T-helper 17 cell (primary cell): ENCODE results near the gene LGR4. TPM values are rescaled to one million over a fixed set of nuclear protein-coding genes. Genes with fewer than 3 reads are reported as not detected.

Source experiments
- ATAC-seq: fragments of 150-1000 bp; cut with Tn5 transposase; 2 replicates; pipeline ENCODE4 v1.10.0; 2021; ENCODE audit warnings: mild to moderate bottlenecking, moderate library complexity
- DNase-seq, 3 donors: peaks; one replicate each; pipeline versions ENCODE4 v3.0.0 to v3.0.0-alpha.2; 2020 to 2021
- H3K9me3 ChIP-seq: one replicate; pipeline ENCODE4 v1.7.0; 2013; ENCODE audit warnings: low read length, mild to moderate bottlenecking; ENCODE audit not compliant: control insufficient read depth, poor library complexity, severe bottlenecking
- H3K27ac Mint-ChIP-seq: one replicate; pipeline ENCODE4 v1.8.0; 2022; ENCODE audit warnings: mild to moderate bottlenecking, moderate library complexity, mixed read lengths
- H3K27me3 Mint-ChIP-seq: one replicate; pipeline ENCODE4 v1.8.0; 2022; ENCODE audit warnings: mixed read lengths
- H3K36me3 Mint-ChIP-seq: one replicate; pipeline ENCODE4 v1.8.0; 2022; ENCODE audit warnings: low read depth, mixed read lengths
- H3K4me1 Mint-ChIP-seq: one replicate; pipeline ENCODE4 v1.8.0; 2022; ENCODE audit warnings: mild to moderate bottlenecking, mixed read lengths
- H3K4me3 Mint-ChIP-seq: one replicate; pipeline ENCODE4 v1.8.0; 2022; ENCODE audit warnings: mild to moderate bottlenecking, moderate library complexity, mixed read lengths
- total RNA-seq, 4 donors: library from RNA in 2 of 4; stranded (reverse) in 2 of 4; gene quantifications; one replicate each; pipeline ENCODE4 v1.2.3 and lab custom pipeline; 2022 to 2026

LGR4 gene
- total RNA-seq, 2 donors from 2014 or later: 0.39 to 0.94 TPM

DNA sequence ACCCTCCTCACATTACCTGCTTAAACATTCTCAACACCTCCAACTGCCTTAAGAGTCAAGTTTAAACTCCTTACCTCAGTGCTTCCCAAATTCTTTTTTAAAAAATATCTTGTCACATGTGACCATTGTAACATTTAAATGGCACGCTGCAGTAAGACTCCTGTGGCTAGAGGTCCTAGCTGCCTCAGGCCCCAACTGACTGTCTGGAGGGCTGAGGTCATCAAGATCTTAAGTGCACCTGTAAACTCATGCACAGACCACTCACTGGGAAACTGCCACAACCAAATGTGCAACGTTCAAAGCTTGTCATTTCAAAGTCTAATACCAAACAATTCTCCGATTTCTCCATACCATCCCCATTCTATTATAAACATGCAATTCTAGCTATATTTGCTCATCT lies 93.1 kb downstream of the LGR4 start:
- H3K36me3 Mint-ChIP-seq: peaks cover 4% of the 10 kb centered on the region
- H3K4me1 Mint-ChIP-seq: peaks cover 2% of the 10 kb centered on the region
- H3K27me3 Mint-ChIP-seq: peaks cover 17% of the 10 kb centered on the region
- no peak overlapping the region for H3K4me3 Mint-ChIP-seq
- no peak for ATAC-seq
- no peak overlapping the region for H3K27ac Mint-ChIP-seq
- no peak for DNase-seq
- no peaks in the 10 kb centered on the region for H3K9me3 ChIP-seq

- Mint-ChIP-seq H3K4me1 (no peaks in the 10 kb centered on the region), H3K4me3 (no peak overlapping the region), H3K36me3 (peaks cover 4% of the 10 kb centered on the region), H3K27me3 (peaks cover 17% of the 10 kb centered on the region), H3K27ac (no peak overlapping the region)
- DNase-seq (no peak), ATAC-seq (no peak)
- H3K9me3 ChIP-seq: no peaks in the 10 kb centered on the region
Observed at GRCh38 chr11:27375370-27375769, 97.2 kb downstream of the LGR4 start.

GRCh38 chr11:27373856-27374602 lies 98.6 kb downstream of the LGR4 start:
- no peaks in the 10 kb centered on the region for H3K9me3 ChIP-seq
- DNase-seq (no peak), ATAC-seq (no peak)
- H3K4me3 Mint-ChIP-seq: no peak overlapping the region
- H3K36me3 Mint-ChIP-seq: no peaks in the 10 kb centered on the region
- peaks cover 6% of the 10 kb centered on the region for H3K27me3 Mint-ChIP-seq
- no peaks in the 10 kb centered on the region for H3K4me1 Mint-ChIP-seq
- H3K27ac Mint-ChIP-seq: no peak overlapping the region

DNA sequence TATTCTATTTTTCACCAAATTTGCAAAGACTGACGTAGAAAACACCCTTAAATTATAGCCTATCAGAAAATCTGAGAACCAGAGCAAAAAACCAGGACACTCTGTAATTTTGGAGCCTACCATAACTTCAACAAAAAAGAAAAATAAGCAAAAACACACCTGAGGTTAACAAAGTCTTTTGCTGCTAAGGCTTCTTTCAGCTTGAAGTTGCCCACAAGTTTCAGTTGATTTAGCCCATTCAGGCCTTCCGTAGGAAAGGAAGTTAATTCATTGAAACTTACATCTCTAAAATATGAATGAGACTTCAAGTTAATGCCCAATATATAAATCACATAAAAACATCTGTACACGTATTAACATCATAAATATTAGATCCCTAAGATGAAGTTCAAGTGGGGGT lies 99.2 kb downstream of the LGR4 start:
- no peaks in the 10 kb centered on the region for H3K9me3 ChIP-seq
- no peaks in the 10 kb centered on the region for H3K4me1 Mint-ChIP-seq
- H3K27ac Mint-ChIP-seq: no peak overlapping the region
- H3K4me3 Mint-ChIP-seq: no peak overlapping the region
- ATAC-seq (no peak), DNase-seq (no peak)
- no peaks in the 10 kb centered on the region for H3K36me3 Mint-ChIP-seq
- H3K27me3 Mint-ChIP-seq: peaks cover 5% of the 10 kb centered on the region

- Mint-ChIP-seq H3K36me3 (no peaks in the 10 kb centered on the region), H3K4me1 (no peaks in the 10 kb centered on the region), H3K4me3 (no peak overlapping the region), H3K27ac (no peak overlapping the region), H3K27me3 (peaks cover 5% of the 10 kb centered on the region)
- DNase-seq (no peak), ATAC-seq (no peak)
- no peaks in the 10 kb centered on the region for H3K9me3 ChIP-seq
Observed at GRCh38 chr11:27372164-27372563, 100.4 kb downstream of the LGR4 start.

GRCh38 chr11:27371489-27371888 lies 101.1 kb downstream of the LGR4 start:
- Mint-ChIP-seq H3K36me3 (no peaks in the 10 kb centered on the region), H3K4me3 (no peak overlapping the region), H3K27me3 (peaks cover 5% of the 10 kb centered on the region), H3K27ac (no peak overlapping the region), H3K4me1 (no peaks in the 10 kb centered on the region)
- no peak for ATAC-seq
- DNase-seq: no peak
- no peaks in the 10 kb centered on the region for H3K9me3 ChIP-seq

GRCh38 chr11:27370374-27370773 lies 102.2 kb downstream of the LGR4 start:
- H3K9me3 ChIP-seq: no peaks in the 10 kb centered on the region
- Mint-ChIP-seq H3K4me1 (no peaks in the 10 kb centered on the region), H3K4me3 (no peak overlapping the region), H3K27ac (no peak overlapping the region), H3K27me3 (peaks cover 5% of the 10 kb centered on the region), H3K36me3 (no peaks in the 10 kb centered on the region)
- DNase-seq: no peak
- no peak for ATAC-seq

GRCh38 chr11:27367881-27368280 lies 104.7 kb downstream of the LGR4 start:
- Mint-ChIP-seq H3K4me3 (no peak overlapping the region), H3K27me3 (peaks cover 5% of the 10 kb centered on the region), H3K27ac (no peak overlapping the region), H3K4me1 (peaks cover 7% of the 10 kb centered on the region), H3K36me3 (no peaks in the 10 kb centered on the region)
- DNase-seq (no peak), ATAC-seq (no peak)
- H3K9me3 ChIP-seq: no peaks in the 10 kb centered on the region

- Mint-ChIP-seq H3K4me3 (peak overlapping the region; percentile 92), H3K27ac (peak overlapping the region; percentile 95), H3K27me3 (peaks cover 5% of the 10 kb centered on the region), H3K4me1 (peaks cover 21% of the 10 kb centered on the region), H3K36me3 (peaks cover 3% of the 10 kb centered on the region)
- no peaks in the 10 kb centered on the region for H3K9me3 ChIP-seq
- ATAC-seq (no peak), DNase-seq (no peak)
Observed at GRCh38 chr11:27363576-27364117, 108.9 kb downstream of the LGR4 start.

GRCh38 chr11:27362749-27363575 lies 109.6 kb downstream of the LGR4 start, which contains the start of gene CCDC34:
Gene CCDC34 (minus strand): TSS chr11:27363215. CDS start chr11:27363194, 21 bp downstream.
- Mint-ChIP-seq H3K36me3 (peaks cover 3% of the 10 kb centered on the region), H3K4me3 (peak within 1 kb of the TSS; percentile 92), H3K27me3 (peaks cover 2% of the 10 kb centered on the region), H3K4me1 (peaks cover 28% of the 10 kb centered on the region), H3K27ac (peak within 1 kb of the TSS; percentile 95)
- ATAC-seq (peak; percentile 99), DNase-seq (peak; percentile 83 to 84 (median 84))
- H3K9me3 ChIP-seq: no peaks in the 10 kb centered on the region

DNA sequence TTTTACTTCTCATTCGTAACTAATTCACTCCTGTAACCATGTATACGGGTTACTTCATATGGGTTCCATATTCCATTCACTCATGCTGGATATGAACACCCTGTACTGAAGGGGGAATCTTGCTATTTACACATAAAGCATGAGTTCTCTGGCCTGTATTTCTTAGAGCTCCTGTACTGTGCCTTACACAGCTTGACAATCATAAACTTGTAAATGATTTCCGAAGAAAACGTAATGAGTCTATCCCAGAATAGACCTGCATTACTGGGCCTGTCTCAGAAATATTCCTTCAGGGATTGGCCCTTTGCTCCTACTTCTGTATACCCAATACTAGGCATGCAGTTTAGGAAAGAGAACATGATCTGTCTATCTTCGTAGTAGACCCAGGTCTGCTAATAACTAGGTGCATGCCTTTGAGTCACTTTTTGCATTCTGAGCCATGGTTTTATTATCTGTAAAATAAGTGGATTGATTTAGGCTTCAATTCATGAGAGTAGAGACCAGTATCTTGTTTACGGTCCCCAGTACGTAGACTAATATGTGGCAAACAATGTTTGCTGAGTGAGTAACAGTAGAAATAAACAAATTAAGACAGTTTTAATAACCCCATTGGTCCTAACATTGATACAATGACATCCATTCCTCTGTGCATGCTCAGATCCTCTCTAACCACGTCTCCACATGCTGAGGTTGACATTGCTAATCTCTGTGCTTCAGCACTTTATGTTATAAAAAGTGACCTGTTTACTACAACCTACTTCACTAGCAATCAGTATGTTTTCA lies 110.8 kb downstream of the LGR4 start:
- peak overlapping the region; percentile 95 for H3K27ac Mint-ChIP-seq
- peaks cover 3% of the 10 kb centered on the region for H3K36me3 Mint-ChIP-seq
- no peak for ATAC-seq
- peak overlapping the region; percentile 92 for H3K4me3 Mint-ChIP-seq
- H3K9me3 ChIP-seq: no peaks in the 10 kb centered on the region
- DNase-seq: no peak
- H3K27me3 Mint-ChIP-seq: no peaks in the 10 kb centered on the region
- peaks cover 34% of the 10 kb centered on the region for H3K4me1 Mint-ChIP-seq

DNA sequence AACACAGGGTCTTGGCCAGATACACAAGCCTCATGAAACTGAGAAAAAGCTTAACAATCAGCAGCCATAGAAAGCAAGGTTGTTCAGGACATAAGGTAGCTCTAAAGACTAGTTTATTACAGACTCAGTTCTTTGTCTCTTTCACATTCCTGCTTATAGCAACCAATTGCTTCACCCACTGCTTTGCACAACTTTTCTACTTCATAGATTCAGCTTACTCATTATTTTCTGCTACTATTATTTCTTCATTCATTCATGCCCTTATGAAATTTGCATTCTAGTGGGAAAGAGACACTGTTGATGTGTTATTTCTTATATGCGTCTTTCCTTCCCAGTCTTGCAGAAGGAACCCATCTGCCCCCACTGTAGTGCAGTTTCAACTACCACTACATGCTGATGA lies 114.3 kb downstream of the LGR4 start:
- Mint-ChIP-seq H3K4me1 (peaks cover 28% of the 10 kb centered on the region), H3K27me3 (no peaks in the 10 kb centered on the region), H3K4me3 (no peak overlapping the region), H3K27ac (no peak overlapping the region), H3K36me3 (peaks cover 3% of the 10 kb centered on the region)
- ATAC-seq: no peak
- no peak for DNase-seq
- H3K9me3 ChIP-seq: no peaks in the 10 kb centered on the region

DNA sequence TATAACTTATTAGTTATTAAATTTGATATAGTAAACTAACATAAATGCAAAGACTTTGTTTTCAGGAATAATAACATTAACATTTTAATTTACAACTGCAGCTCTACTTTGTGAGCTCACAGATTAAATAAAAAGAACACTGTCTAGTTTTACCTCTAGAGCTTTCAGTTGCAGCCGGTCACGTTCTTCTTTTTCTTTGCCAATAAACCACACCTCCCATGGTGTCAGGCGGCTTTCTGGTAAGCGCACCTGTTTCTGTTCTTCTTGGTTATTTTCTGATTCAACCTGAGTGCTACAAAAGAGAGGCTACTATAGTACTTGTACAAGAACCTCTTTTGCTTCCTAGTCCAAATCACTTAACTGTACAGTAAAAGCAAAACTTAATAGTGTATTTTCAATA lies 115.3 kb downstream of the LGR4 start:
- H3K9me3 ChIP-seq: no peaks in the 10 kb centered on the region
- DNase-seq: no peak
- H3K27ac Mint-ChIP-seq: no peak overlapping the region
- H3K4me3 Mint-ChIP-seq: no peak overlapping the region
- H3K27me3 Mint-ChIP-seq: no peaks in the 10 kb centered on the region
- H3K4me1 Mint-ChIP-seq: peaks cover 23% of the 10 kb centered on the region
- ATAC-seq: no peak
- peaks cover 3% of the 10 kb centered on the region for H3K36me3 Mint-ChIP-seq
